Measurements from ENCODE around the gene PDZRN3.

DNA sequence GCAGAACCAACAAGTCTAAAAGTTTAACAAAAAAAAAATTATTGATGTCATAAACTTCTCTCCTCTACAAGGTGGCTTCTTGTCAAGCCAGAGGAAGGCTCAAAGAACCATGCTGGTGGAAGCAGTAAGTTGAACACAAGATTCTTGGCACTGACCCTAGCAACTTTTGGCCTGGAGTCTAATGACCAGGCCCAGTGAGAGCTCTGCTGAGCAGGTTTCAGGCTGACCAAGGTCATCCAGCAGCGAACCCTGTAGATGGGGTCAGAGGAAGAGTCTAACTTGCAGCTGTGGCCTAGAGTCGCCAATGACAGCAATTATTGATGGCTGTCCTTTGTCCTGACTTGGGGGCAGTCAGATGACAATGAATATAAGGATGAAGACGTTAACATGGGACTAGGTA is 43.1 kb upstream of the PDZRN3 start:
- TF ChIP-seq, protein P1, sequence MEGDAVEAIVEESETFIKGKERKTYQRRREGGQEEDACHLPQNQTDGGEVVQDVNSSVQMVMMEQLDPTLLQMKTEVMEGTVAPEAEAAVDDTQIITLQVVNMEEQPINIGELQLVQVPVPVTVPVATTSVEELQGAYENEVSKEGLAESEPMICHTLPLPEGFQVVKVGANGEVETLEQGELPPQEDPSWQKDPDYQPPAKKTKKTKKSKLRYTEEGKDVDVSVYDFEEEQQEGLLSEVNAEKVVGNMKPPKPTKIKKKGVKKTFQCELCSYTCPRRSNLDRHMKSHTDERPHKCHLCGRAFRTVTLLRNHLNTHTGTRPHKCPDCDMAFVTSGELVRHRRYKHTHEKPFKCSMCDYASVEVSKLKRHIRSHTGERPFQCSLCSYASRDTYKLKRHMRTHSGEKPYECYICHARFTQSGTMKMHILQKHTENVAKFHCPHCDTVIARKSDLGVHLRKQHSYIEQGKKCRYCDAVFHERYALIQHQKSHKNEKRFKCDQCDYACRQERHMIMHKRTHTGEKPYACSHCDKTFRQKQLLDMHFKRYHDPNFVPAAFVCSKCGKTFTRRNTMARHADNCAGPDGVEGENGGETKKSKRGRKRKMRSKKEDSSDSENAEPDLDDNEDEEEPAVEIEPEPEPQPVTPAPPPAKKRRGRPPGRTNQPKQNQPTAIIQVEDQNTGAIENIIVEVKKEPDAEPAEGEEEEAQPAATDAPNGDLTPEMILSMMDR (IDR thresholded peaks at IDR 0.05), result no peak
- no peak for TF ChIP-seq POLR2A (IDR thresholded peaks at IDR 0.05)

All from heart left ventricle (tissue), 13 donors.